Esophagus squamous epithelium (tissue), 5 donors: Measurements from ENCODE around the gene IKZF4. TPM values are rescaled to one million over a fixed set of nuclear protein-coding genes. Genes with fewer than 3 reads are reported as not detected.
A peak's percentile ranks its signal among the peaks of the same experiment; 100 is the strongest.

Experiments used
- DNase-seq: peaks from one replicate; lab custom pipeline; 2025; lab: John Stamatoyannopoulos, UW
- H3K27ac ChIP-seq, 4 donors: fragments of 200-600 bp; sonication (generic); one replicate each; pipeline ENCODE4 v1.5.1; 2016 to 2019; ENCODE audit warnings: mild to moderate bottlenecking in 1 of 4
- H3K27me3 ChIP-seq, 4 donors: fragments of 200-600 bp; sonication (generic); 1 replicate in 3 of 4; 2 replicates in 1 of 4; pipeline versions ENCODE4 v1.5.1 to v1.6.0; 2017 to 2021; ENCODE audit warnings: antibody characterized with exemption in 1 of 4
- H3K36me3 ChIP-seq, 3 donors: fragments of 200-600 bp; sonication (generic); one replicate each; pipeline ENCODE4 v1.5.1; 2016 to 2019
- H3K4me1 ChIP-seq, 3 donors: fragments of 200-600 bp; sonication (generic); one replicate each; pipeline ENCODE4 v1.5.1; 2017 to 2019
- H3K4me3 ChIP-seq, 4 donors: fragments of 200-600 bp; sonication (generic); 1 replicate in 3 of 4; 2 replicates in 1 of 4; pipeline ENCODE4 v1.5.1; 2016 to 2019; ENCODE audit warnings: mild to moderate bottlenecking in 2 of 4, moderate library complexity in 1 of 4
- H3K9me3 ChIP-seq, 3 donors: fragments of 200-600 bp; sonication (generic); one replicate each; pipeline ENCODE4 v1.5.1; 2016 to 2019
- CTCF ChIP-seq, 6 experiments: fragments of 450-650 bp in 4 of 6; fragments of 200-600 bp in 2 of 6; sonication (generic) in 2 of 6; IDR thresholded peaks; one replicate each; pipeline ENCODE4 v1.5.1; 2016 to 2019; ENCODE audit warnings: antibody characterized with exemption in 6 of 6, mild to moderate bottlenecking in 4 of 6, moderate library complexity in 4 of 6
- POLR2A ChIP-seq, 4 donors: fragments of 450-650 bp; IDR thresholded peaks; one replicate each; pipeline ENCODE4 v1.6.1; 2017; ENCODE audit warnings: antibody characterized with exemption in 4 of 4, mild to moderate bottlenecking in 4 of 4, moderate library complexity in 3 of 4
- WGBS, 2 donors: methylation state at CpG; one replicate each; pipeline ENCODE4 v1.1.5; 2018; 5-methylcytosine and 5-hydroxymethylcytosine counted together
- intact Hi-C: fragments of 100-400 bp; cut with DNase I; formaldehyde crosslinking; loops from one replicate; pipeline ENCODE4 v1.15.0; 2022
- total RNA-seq, 4 donors: library from RNA; depleted of rRNA; stranded (reverse); fragments of >200 nt; gene quantifications; one replicate each; pipeline ENCODE4 v1.1.0, GENCODE V29; 2016
- donor health status: DM: yes; HTN: yes; CAD: no.

Gene IKZF4
- total RNA-seq, 4 donors from 2014 or later, result 1.2 to 2.0 (median 1.9) TPM

- intact Hi-C loops, result no loop called here
- Histone ChIP-seq H3K27me3 (no peaks in the 10 kb centered on the region), H3K4me3 (no peak overlapping the region), H3K4me1 (peaks cover 0 to 29% (median 0%) of the 10 kb centered on the region in 3 donors), H3K9me3 (no peaks in the 10 kb centered on the region), H3K36me3 (peaks cover 0 to 8% (median 0%) of the 10 kb centered on the region in 3 donors), H3K27ac (peak overlapping the region in 1 of 4 donors; percentile 38)
- 72 to 81% methylated on average over 3 to 5 of the region's 5 CpGs for WGBS, 2 donors
- no peak for DNase-seq
- TF ChIP-seq POLR2A (IDR thresholded peaks at IDR 0.05), result no peak
- TF ChIP-seq CTCF (IDR thresholded peaks at IDR 0.05), result no peak
These were observed 7.4 kb upstream of the IKZF4 start for GRCh38 chr12:56013482-56013881.

- no peaks in the 10 kb centered on the region for H3K27me3 ChIP-seq
- no peak for DNase-seq
- TF ChIP-seq CTCF (IDR thresholded peaks at IDR 0.05) (no peak), POLR2A (IDR thresholded peaks at IDR 0.05) (no peak)
- peak overlapping the region in 1 of 4 donors; percentile 38 for H3K27ac ChIP-seq
- intact Hi-C loops, result no loop called here
- no peaks in the 10 kb centered on the region for H3K9me3 ChIP-seq
- H3K36me3 ChIP-seq, result peaks cover 0 to 15% (median 0%) of the 10 kb centered on the region in 3 donors
- 51 to 56% methylated on average over 2 of the region's 2 CpGs for WGBS, 2 donors
- H3K4me3 ChIP-seq, result no peak overlapping the region
- H3K4me1 ChIP-seq, result peaks cover 0 to 26% (median 0%) of the 10 kb centered on the region in 3 donors
These were observed 6.6 kb upstream of the IKZF4 start for GRCh38 chr12:56014205-56014604.

- intact Hi-C loops, result no loop called here
- Histone ChIP-seq H3K36me3 (peaks cover 0 to 19% (median 0%) of the 10 kb centered on the region in 3 donors), H3K27ac (no peak overlapping the region), H3K9me3 (no peaks in the 10 kb centered on the region), H3K4me1 (peaks cover 11 to 49% (median 11%) of the 10 kb centered on the region in 3 donors), H3K27me3 (no peaks in the 10 kb centered on the region), H3K4me3 (no peak overlapping the region)
- 84 to 87% methylated on average over 4 of the region's 4 CpGs for WGBS, 2 donors
- no peak for DNase-seq
- TF ChIP-seq CTCF (IDR thresholded peaks at IDR 0.05) (no peak), POLR2A (IDR thresholded peaks at IDR 0.05) (no peak)
These were observed 3.7 kb upstream of the IKZF4 start for GRCh38 chr12:56017181-56017580.

GRCh38 chr12:56018356-56018755, 2.5 kb upstream of the IKZF4 start:
- no peak for DNase-seq
- peaks cover 12 to 48% (median 12%) of the 10 kb centered on the region in 3 donors for H3K4me1 ChIP-seq
- H3K27me3 ChIP-seq, result no peaks in the 10 kb centered on the region
- intact Hi-C loops, result no loop called here
- WGBS, 2 donors, result 100% methylated on average over 1 of the region's 1 CpG
- peaks cover 0 to 19% (median 0%) of the 10 kb centered on the region in 3 donors for H3K36me3 ChIP-seq
- no peak overlapping the region for H3K4me3 ChIP-seq
- H3K27ac ChIP-seq, result no peak overlapping the region
- H3K9me3 ChIP-seq, result no peaks in the 10 kb centered on the region
- no peak for TF ChIP-seq POLR2A (IDR thresholded peaks at IDR 0.05)
- no peak for TF ChIP-seq CTCF (IDR thresholded peaks at IDR 0.05)

GRCh38 chr12:56021889-56022497, 1.1 kb downstream of the IKZF4 start:
- no peak for TF ChIP-seq CTCF (IDR thresholded peaks at IDR 0.05)
- TF ChIP-seq POLR2A (IDR thresholded peaks at IDR 0.05), result no peak
- 48 to 71% methylated on average over 2 of the region's 2 CpGs for WGBS, 2 donors
- DNase-seq, result no peak
- peak overlapping the region; percentile 47 to 88 (median 72) for H3K27ac ChIP-seq
- H3K27me3 ChIP-seq, result no peaks in the 10 kb centered on the region
- H3K4me1 ChIP-seq, result peaks cover 12 to 26% (median 12%) of the 10 kb centered on the region in 3 donors
- no peaks in the 10 kb centered on the region for H3K9me3 ChIP-seq
- peak overlapping the region in 2 of 4 donors; percentile 33 to 49 for H3K4me3 ChIP-seq
- intact Hi-C loops, result no loop called here
- H3K36me3 ChIP-seq, result peaks cover 0 to 39% (median 0%) of the 10 kb centered on the region in 3 donors
